Glutamatergic neuron (in vitro differentiated cells): ENCODE measurements around the gene SLC18A3. TPM values are rescaled to one million over a fixed set of nuclear protein-coding genes. Genes with fewer than 3 reads are reported as not detected.

Source experiments
- DNase-seq: peaks from one replicate; pipeline ENCODE4 v3.0.0; 2022
- H3K27ac Mint-ChIP-seq: one replicate; pipeline ENCODE4 v1.8.0; 2020; ENCODE audit warnings: mild to moderate bottlenecking, mixed read lengths, inconsistent platforms; ENCODE audit not compliant: unreplicated experiment
- H3K27me3 Mint-ChIP-seq: one replicate; pipeline ENCODE4 v1.8.0; 2020; ENCODE audit warnings: mild to moderate bottlenecking, moderate library complexity, mixed read lengths, inconsistent platforms; ENCODE audit not compliant: unreplicated experiment
- H3K36me3 Mint-ChIP-seq: one replicate; pipeline ENCODE4 v1.8.0; 2020; ENCODE audit warnings: mild to moderate bottlenecking, mixed read lengths, inconsistent platforms; ENCODE audit not compliant: unreplicated experiment
- H3K4me1 Mint-ChIP-seq: one replicate; pipeline ENCODE4 v1.8.0; 2020; ENCODE audit warnings: mild to moderate bottlenecking, low read depth, mixed read lengths, inconsistent platforms; ENCODE audit not compliant: unreplicated experiment
- H3K4me3 Mint-ChIP-seq: one replicate; pipeline ENCODE4 v1.8.0; 2020; ENCODE audit warnings: mild to moderate bottlenecking, mixed read lengths, inconsistent platforms; ENCODE audit not compliant: unreplicated experiment
- H3K9me3 Mint-ChIP-seq: one replicate; pipeline ENCODE4 v1.8.0; 2020; ENCODE audit warnings: mild to moderate bottlenecking, moderate library complexity, mixed read lengths, inconsistent platforms; ENCODE audit not compliant: unreplicated experiment
- CTCF ChIP-seq: fragments of 200-600 bp; sonication (generic); IDR thresholded peaks from one replicate; pipeline ENCODE4 v1.5.0; 2021; ENCODE audit not compliant: partially characterized antibody, unreplicated experiment
- total RNA-seq: library from RNA; stranded (reverse); fragmentation: NEBNext Ultra II Directional; extraction: Animal tissue kit (Norgen Biotek cat#: 25700); gene quantifications from one replicate; pipeline ENCODE4 v1.2.1, GENCODE V29; 2021; ENCODE audit not compliant: unreplicated experiment

SLC18A3 gene
- total RNA-seq, 1 donor from 2014 or later = 21.5 TPM

- Mint-ChIP-seq H3K27ac (no peak overlapping the region), H3K36me3 (peaks cover 4% of the 10 kb centered on the region), H3K9me3 (peaks cover 7% of the 10 kb centered on the region), H3K4me3 (no peak overlapping the region), H3K4me1 (peaks cover 6% of the 10 kb centered on the region), H3K27me3 (no peaks in the 10 kb centered on the region)
- DNase-seq = no peak
- no peak for TF ChIP-seq CTCF
Observed at GRCh38 chr10:49577182-49577925, 32.8 kb upstream of the SLC18A3 start.

- H3K9me3 Mint-ChIP-seq = peaks cover 4% of the 10 kb centered on the region
- no peak for TF ChIP-seq CTCF
- no peak for DNase-seq
- H3K36me3 Mint-ChIP-seq = peaks cover 4% of the 10 kb centered on the region
- no peaks in the 10 kb centered on the region for H3K4me1 Mint-ChIP-seq
- H3K27ac Mint-ChIP-seq = no peak overlapping the region
- no peaks in the 10 kb centered on the region for H3K27me3 Mint-ChIP-seq
- no peak overlapping the region for H3K4me3 Mint-ChIP-seq
Observed at GRCh38 chr10:49578392-49578791, 31.7 kb upstream of the SLC18A3 start.

GRCh38 chr10:49579621-49580020, 30.5 kb upstream of the SLC18A3 start:
- Mint-ChIP-seq H3K36me3 (no peaks in the 10 kb centered on the region), H3K4me1 (no peaks in the 10 kb centered on the region)
- no peak for TF ChIP-seq CTCF

GRCh38 chr10:49585387-49585786, 24.7 kb upstream of the SLC18A3 start:
- DNase-seq = no peak
- no peak for TF ChIP-seq CTCF
- Mint-ChIP-seq H3K27me3 (peaks cover 3% of the 10 kb centered on the region), H3K4me3 (no peak overlapping the region), H3K9me3 (peaks cover 2% of the 10 kb centered on the region), H3K27ac (no peak overlapping the region), H3K4me1 (no peaks in the 10 kb centered on the region), H3K36me3 (no peaks in the 10 kb centered on the region)

More at GRCh38 chr10:49579621-49580020, 30.5 kb upstream of the SLC18A3 start:
- no peak overlapping the region for H3K27ac Mint-ChIP-seq
- no peak overlapping the region for H3K4me3 Mint-ChIP-seq
- DNase-seq = no peak
- peaks cover 4% of the 10 kb centered on the region for H3K9me3 Mint-ChIP-seq
- no peaks in the 10 kb centered on the region for H3K27me3 Mint-ChIP-seq

- no peaks in the 10 kb centered on the region for H3K4me1 Mint-ChIP-seq
Observed at GRCh38 chr10:49587981-49588380, 22.1 kb upstream of the SLC18A3 start.

More at GRCh38 chr10:49587981-49588380, 22.1 kb upstream of the SLC18A3 start:
- Mint-ChIP-seq H3K27me3 (peaks cover 3% of the 10 kb centered on the region), H3K27ac (no peak overlapping the region), H3K36me3 (no peaks in the 10 kb centered on the region), H3K9me3 (peaks cover 2% of the 10 kb centered on the region), H3K4me3 (no peak overlapping the region)
- no peak for TF ChIP-seq CTCF
- no peak for DNase-seq
